ENCODE data around the gene ZDHHC12. TPM values are rescaled to one million over a fixed set of nuclear protein-coding genes. Genes with fewer than 3 reads are reported as not detected.

The ZDHHC12 gene
- total and polyA plus RNA-seq, 2 donors (not counting 3 experiments of a cell fraction or from before 2014, with no cell fraction given): 28.8 to 62.0 TPM

- TF ChIP-seq EZH2 (IDR thresholded peaks at IDR 0.05; ENCODE audit: borderline replicate concordance, low read depth, low read length, severe bottlenecking) (no peak), JUN (IDR thresholded peaks at IDR 0.05; ENCODE audit: borderline replicate concordance, insufficient read depth, insufficient read length, low read depth) (no peak), GATA2 (IDR thresholded peaks at IDR 0.05; ENCODE audit: insufficient read depth, insufficient read length, low read depth, low read length) (no peak), MYC (IDR thresholded peaks at IDR 0.05; ENCODE audit: low read depth, low read length) (no peak), FOS (IDR thresholded peaks at IDR 0.05; ENCODE audit: borderline replicate concordance, insufficient read depth, low read length) (no peak), POLR2AphosphoS5 (IDR thresholded peaks at IDR 0.05; ENCODE audit: insufficient read depth, low read depth, low read length) (peak; percentile 61), POLR2A (IDR thresholded peaks at IDR 0.05; ENCODE audit: low read depth, low read length) (peak; percentile 73), MAX (IDR thresholded peaks at IDR 0.05; ENCODE audit: insufficient read depth, insufficient read length) (no peak), CTCF (IDR thresholded peaks at IDR 0.05; ENCODE audit: extremely low read depth in 1 of 2, insufficient read depth in 1 of 2, low read depth in 1 of 2, low read length in 2 of 2) (no peak)
- peak overlapping the region; percentile 83 for H2AFZ ChIP-seq (ENCODE audit: low read depth, low read length)
- DNase-seq (ENCODE audit: low read depth, low spot score) (peak; percentile 49), FAIRE-seq (peak; percentile 77)
- H3K79me2 ChIP-seq (ENCODE audit: control insufficient read depth, insufficient read depth, low read length): peaks cover 10% of the 10 kb centered on the region
- CTCF ChIA-PET: interaction anchor here (0.6 to 2.1 kb wide), 3 partner anchors 8 to 115 kb away, joined by 3 to 7 read pairs (median 3); partner anchors contain the start of genes ENDOG and ZDHHC12
- H3K27ac ChIP-seq (ENCODE audit: insufficient read depth, low read depth, low read length): peak overlapping the region; percentile 38
- H3K4me2 ChIP-seq (ENCODE audit: insufficient read depth, low read length): peak overlapping the region; percentile 68
- peaks cover 2 to 4% of the 10 kb centered on the region in 2 experiments for H3K36me3 ChIP-seq (ENCODE audit: control insufficient read depth in 2 of 2, extremely low read depth in 1 of 2, insufficient read depth in 2 of 2, low read length in 2 of 2)
- H3K4me1 ChIP-seq (ENCODE audit: control insufficient read depth, extremely low read depth, insufficient read depth, low read length): peaks cover 14% of the 10 kb centered on the region
- TSS peak; percentile 32 for BruUV-seq (replicated peaks)
- H3K27me3 ChIP-seq (ENCODE audit: control insufficient read depth in 2 of 2, insufficient read depth in 2 of 2, low read length in 2 of 2): no peaks in the 10 kb centered on the region
- H3K9me3 ChIP-seq (replicated peaks; ENCODE audit: control insufficient read depth, insufficient read depth, low read length): no peaks in the 10 kb centered on the region
- peak overlapping the region; percentile 68 to 80 (median 71) for H3K4me3 ChIP-seq (replicated peaks in 1 of 3; ENCODE audit: insufficient read depth in 1 of 3, low read depth in 1 of 3, low read length in 3 of 3)
- intact Hi-C loops (cut with micrococcal nuclease): loop anchor here (1.0 kb wide), 1 partner anchor 21 kb away; the partner anchor contains the start of gene ZDHHC12
- POLR2A ChIA-PET: interaction anchor here (0.6 kb wide), 1 partner anchor 13 kb away, joined by 6 read pairs; no protein-coding TSS in a partner anchor
- dilution Hi-C loops (cut with MboI; ENCODE audit: extremely low pct_ligation_motif_present, low sequenced_read_pairs): no loop called here
- H4K20me1 ChIP-seq (replicated peaks; ENCODE audit: control insufficient read depth, extremely low read depth, insufficient read depth, low read length): no peaks in the 10 kb centered on the region
- H3K9ac ChIP-seq (replicated peaks; ENCODE audit: extremely low read depth, insufficient read depth, low read length): peak overlapping the region; percentile 70
- no peaks in the 10 kb centered on the region for H3K9me1 ChIP-seq (replicated peaks; ENCODE audit: control insufficient read depth, extremely low read depth, insufficient read depth, low read length)
Measured at GRCh38 chr9:128703616-128704355, 20.1 kb downstream of the ZDHHC12 start.
